Ectodermal cell (in vitro differentiated cells): Measurements from ENCODE around the gene SOD3.

Experiments used
- H3K27ac ChIP-seq: 2 replicates; pipeline ENCODE4 v1.7.0; 2013; ENCODE audit warnings: mild to moderate bottlenecking, low read depth, low read length; ENCODE audit not compliant: insufficient read depth, poor library complexity, severe bottlenecking
- H3K27me3 ChIP-seq: 2 replicates; pipeline ENCODE4 v1.7.0; 2013; ENCODE audit warnings: mild to moderate bottlenecking, low read length; ENCODE audit not compliant: insufficient read depth, control insufficient read depth, poor library complexity, severe bottlenecking
- H3K36me3 ChIP-seq: one replicate; pipeline ENCODE4 v1.7.0; 2013; ENCODE audit warnings: low read length; ENCODE audit not compliant: control insufficient read depth, insufficient read depth
- H3K4me1 ChIP-seq: one replicate; pipeline ENCODE4 v1.7.0; 2013; ENCODE audit warnings: low read length; ENCODE audit not compliant: control insufficient read depth, insufficient read depth
- H3K4me3 ChIP-seq: 2 replicates; pipeline ENCODE4 v1.7.0; 2013; ENCODE audit warnings: low read depth, low read length, control low read depth; ENCODE audit not compliant: insufficient read depth
- H3K9me3 ChIP-seq: 2 replicates; pipeline ENCODE4 v1.7.0; 2013; ENCODE audit warnings: mild to moderate bottlenecking, low read length, moderate library complexity; ENCODE audit not compliant: control insufficient read depth
- WGBS, 2 experiments: methylation state at CpG; one replicate each; pipeline ENCODE4 v1.1.7; 2013; ENCODE audit warnings: missing lambda C conversion rate in 2 of 2; 5-methylcytosine and 5-hydroxymethylcytosine counted together

Gene SOD3

GRCh38 chr4:24764345-24764744 is 31.0 kb upstream of the SOD3 start:
- Histone ChIP-seq H3K27ac (no peak overlapping the region), H3K4me1 (no peaks in the 10 kb centered on the region), H3K9me3 (no peaks in the 10 kb centered on the region), H3K36me3 (no peaks in the 10 kb centered on the region), H3K27me3 (no peaks in the 10 kb centered on the region), H3K4me3 (no peak overlapping the region)
- 87 to 92% methylated on average over 3 of the region's 3 CpGs for WGBS, 2 experiments

- 94 to 95% methylated on average over 4 of the region's 4 CpGs for WGBS, 2 experiments
- no peaks in the 10 kb centered on the region for H3K36me3 ChIP-seq
- no peak overlapping the region for H3K27ac ChIP-seq
These were observed 29.9 kb upstream of the SOD3 start for GRCh38 chr4:24765376-24765988.

GRCh38 chr4:24768006-24768405 is 27.4 kb upstream of the SOD3 start:
- Histone ChIP-seq H3K4me3 (no peak overlapping the region), H3K36me3 (no peaks in the 10 kb centered on the region), H3K27me3 (no peaks in the 10 kb centered on the region), H3K4me1 (peaks cover 4% of the 10 kb centered on the region), H3K27ac (no peak overlapping the region), H3K9me3 (no peaks in the 10 kb centered on the region)
- WGBS, 2 experiments: 89 to 93% methylated on average over 5 of the region's 5 CpGs

More at GRCh38 chr4:24765376-24765988, 29.9 kb upstream of the SOD3 start:
- Histone ChIP-seq H3K4me3 (no peak overlapping the region), H3K4me1 (peaks cover 4% of the 10 kb centered on the region), H3K9me3 (no peaks in the 10 kb centered on the region), H3K27me3 (no peaks in the 10 kb centered on the region)

- H3K27ac ChIP-seq: no peak overlapping the region
- no peak overlapping the region for H3K4me3 ChIP-seq
- H3K9me3 ChIP-seq: no peaks in the 10 kb centered on the region
- H3K36me3 ChIP-seq: no peaks in the 10 kb centered on the region
- peaks cover 4% of the 10 kb centered on the region for H3K4me1 ChIP-seq
- no peaks in the 10 kb centered on the region for H3K27me3 ChIP-seq
These were observed 26.8 kb upstream of the SOD3 start for GRCh38 chr4:24768604-24769003.

- 81 to 90% methylated on average over 2 of the region's 2 CpGs for WGBS, 2 experiments
- H3K36me3 ChIP-seq: no peaks in the 10 kb centered on the region
- H3K4me3 ChIP-seq: no peak overlapping the region
- H3K27ac ChIP-seq: no peak overlapping the region
- H3K9me3 ChIP-seq: no peaks in the 10 kb centered on the region
- no peaks in the 10 kb centered on the region for H3K27me3 ChIP-seq
- H3K4me1 ChIP-seq: peaks cover 4% of the 10 kb centered on the region
These were observed 25.8 kb upstream of the SOD3 start for GRCh38 chr4:24769571-24769970.

- H3K4me3 ChIP-seq: no peak overlapping the region
- peaks cover 4% of the 10 kb centered on the region for H3K4me1 ChIP-seq
- no peaks in the 10 kb centered on the region for H3K36me3 ChIP-seq
- no peaks in the 10 kb centered on the region for H3K9me3 ChIP-seq
- H3K27me3 ChIP-seq: no peaks in the 10 kb centered on the region
- 77 to 83% methylated on average over 3 of the region's 3 CpGs for WGBS, 2 experiments
- H3K27ac ChIP-seq: no peak overlapping the region
These were observed 25.3 kb upstream of the SOD3 start for GRCh38 chr4:24770032-24770584.

- H3K4me1 ChIP-seq: peaks cover 4% of the 10 kb centered on the region
- no peaks in the 10 kb centered on the region for H3K36me3 ChIP-seq
- H3K27me3 ChIP-seq: no peaks in the 10 kb centered on the region
- no peak overlapping the region for H3K4me3 ChIP-seq
- H3K9me3 ChIP-seq: no peaks in the 10 kb centered on the region
- H3K27ac ChIP-seq: no peak overlapping the region
- WGBS, 2 experiments: 86 to 95% methylated on average over 2 to 4 of the region's 4 CpGs
These were observed 24.7 kb upstream of the SOD3 start for GRCh38 chr4:24770667-24771066.

- Histone ChIP-seq H3K9me3 (no peaks in the 10 kb centered on the region), H3K4me1 (peaks cover 4% of the 10 kb centered on the region), H3K36me3 (no peaks in the 10 kb centered on the region), H3K27ac (no peak overlapping the region), H3K4me3 (no peak overlapping the region), H3K27me3 (no peaks in the 10 kb centered on the region)
- WGBS, 2 experiments: 94% methylated on average over 4 of the region's 4 CpGs
These were observed 24.1 kb upstream of the SOD3 start for GRCh38 chr4:24771241-24771640.

- Histone ChIP-seq H3K4me1 (peaks cover 4% of the 10 kb centered on the region), H3K36me3 (no peaks in the 10 kb centered on the region)
- 84 to 85% methylated on average over 5 of the region's 5 CpGs for WGBS, 2 experiments
These were observed 23.2 kb upstream of the SOD3 start for GRCh38 chr4:24772061-24772705.

GRCh38 chr4:24772952-24773351 is 22.4 kb upstream of the SOD3 start:
- 88 to 98% methylated on average over 4 to 5 of the region's 6 CpGs for WGBS, 2 experiments

More at GRCh38 chr4:24772061-24772705, 23.2 kb upstream of the SOD3 start:
- H3K27me3 ChIP-seq: no peaks in the 10 kb centered on the region
- H3K27ac ChIP-seq: no peak overlapping the region
- H3K4me3 ChIP-seq: no peak overlapping the region
- H3K9me3 ChIP-seq: no peaks in the 10 kb centered on the region

More at GRCh38 chr4:24772952-24773351, 22.4 kb upstream of the SOD3 start:
- no peaks in the 10 kb centered on the region for H3K27me3 ChIP-seq
- no peaks in the 10 kb centered on the region for H3K36me3 ChIP-seq
- no peaks in the 10 kb centered on the region for H3K9me3 ChIP-seq
- no peak overlapping the region for H3K27ac ChIP-seq
- H3K4me1 ChIP-seq: peaks cover 4% of the 10 kb centered on the region
- H3K4me3 ChIP-seq: no peak overlapping the region
